Measurements from ENCODE around the gene NPM1. TPM values are rescaled to one million over a fixed set of nuclear protein-coding genes. Genes with fewer than 3 reads are reported as not detected.

The NPM1 gene
- total RNA-seq, 1 donor from 2014 or later: 1,666 TPM

GRCh38 chr5:171449426-171449825 lies 61.8 kb downstream of the NPM1 start:
- no peak for DNase-seq (ENCODE audit: low read depth, low spot score)

GRCh38 chr5:171450423-171451331 lies 63.0 kb downstream of the NPM1 start:
- DNase-seq (ENCODE audit: low read depth, low spot score): no peak

DNA sequence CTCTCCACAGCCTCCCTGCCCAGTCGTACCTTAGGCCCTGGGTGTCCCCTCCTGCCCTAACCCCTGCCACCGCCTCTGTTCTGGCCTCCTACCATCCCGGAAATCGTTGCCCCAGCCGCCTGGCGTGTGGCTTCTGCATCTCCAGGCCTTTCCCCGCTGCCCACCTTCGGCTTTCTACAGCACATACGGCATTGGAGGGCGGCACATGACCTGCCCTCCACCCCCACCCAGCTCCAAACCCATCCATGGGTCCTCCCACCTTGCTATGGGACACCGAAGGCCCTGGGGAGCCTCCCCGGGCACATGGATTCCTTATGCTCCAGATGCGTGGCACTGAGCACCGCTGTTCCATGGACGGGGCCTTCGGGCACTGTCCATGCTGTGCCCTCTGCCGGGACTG lies 63.8 kb downstream of the NPM1 start:
- no peak for DNase-seq (ENCODE audit: low read depth, low spot score)

GRCh38 chr5:171453056-171453725 lies 65.5 kb downstream of the NPM1 start:
- DNase-seq (ENCODE audit: low read depth, low spot score): no peak

GRCh38 chr5:171453988-171454387 lies 66.3 kb downstream of the NPM1 start:
- no peak for DNase-seq (ENCODE audit: low read depth, low spot score)

GRCh38 chr5:171454549-171454948 lies 66.9 kb downstream of the NPM1 start:
- DNase-seq (ENCODE audit: low read depth, low spot score): no peak

DNA sequence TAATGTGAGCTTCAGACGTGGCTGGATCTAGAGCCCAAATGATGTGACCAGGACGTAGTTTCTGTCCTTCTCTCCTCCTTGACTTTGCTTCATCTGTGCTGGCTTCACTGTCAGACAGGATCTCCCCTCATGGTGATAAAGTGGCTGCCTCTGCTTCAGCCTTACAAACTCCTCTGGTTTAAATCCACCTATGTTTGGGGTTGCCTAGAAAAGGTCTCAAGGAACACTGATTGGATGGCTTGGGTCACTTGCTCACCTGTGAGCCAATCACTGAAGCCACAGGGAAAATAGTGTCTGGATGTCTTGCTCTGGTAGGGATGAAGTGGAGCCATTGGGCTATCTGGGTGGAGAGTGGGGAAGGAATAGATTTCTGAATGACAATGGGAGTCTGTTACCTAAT lies 67.9 kb downstream of the NPM1 start:
- DNase-seq (ENCODE audit: low read depth, low spot score): no peak

DNA sequence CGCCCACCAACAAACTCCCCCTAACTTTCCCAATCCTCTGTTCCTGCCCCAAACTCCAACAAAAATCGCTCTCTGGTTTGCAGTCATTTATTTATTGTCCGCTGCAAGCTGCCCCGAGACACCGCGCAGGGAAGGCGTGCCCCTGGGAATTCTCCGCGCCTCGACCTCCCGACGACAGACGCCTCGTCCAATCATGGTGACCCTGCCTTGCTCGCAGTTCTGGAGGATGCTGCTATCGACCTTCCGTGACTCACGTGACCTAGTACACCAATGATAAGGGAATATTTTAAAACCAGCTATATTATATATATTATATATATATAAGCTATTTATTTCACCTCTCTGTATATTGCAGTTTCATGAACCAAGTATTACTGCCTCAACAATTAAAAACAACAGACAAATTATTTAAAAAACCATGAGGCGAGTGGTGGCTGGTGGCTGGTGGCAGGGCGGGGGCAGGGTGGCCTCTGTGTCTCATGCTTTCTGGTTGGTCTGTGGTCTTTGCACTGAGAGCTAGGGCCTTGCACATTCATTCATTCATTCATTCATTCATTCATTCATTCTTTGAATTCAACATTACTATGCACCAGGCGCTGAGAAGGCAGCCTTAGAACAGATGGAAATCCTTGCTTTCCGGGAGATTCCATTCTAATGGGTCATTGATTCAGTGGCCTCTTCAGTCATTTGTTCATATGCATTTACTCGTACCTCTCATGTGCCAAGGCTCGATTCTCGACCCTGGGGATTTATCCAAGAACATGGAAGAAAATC lies 69.7 kb downstream of the NPM1 start:
- no peak for DNase-seq (ENCODE audit: low read depth, low spot score)

GRCh38 chr5:171459839-171460238 lies 72.2 kb downstream of the NPM1 start:
- no peak for DNase-seq (ENCODE audit: low read depth, low spot score)

Other genes with a start within 250 kb of the NPM1 start
- not detected in 2 replicates for gene TLX3, start 78.6 kb upstream of the NPM1 start, total RNA-seq
- gene FGF18, start 31.8 kb downstream of the NPM1 start, total RNA-seq: 0.07 TPM in 1 of 2 replicates, not detected in the other

All from pulmonary artery endothelial cell (primary cell).